ENCODE data around the gene KCMF1. TPM values are rescaled to one million over a fixed set of nuclear protein-coding genes. Genes with fewer than 3 reads are reported as not detected.

The KCMF1 gene
- total and polyA plus RNA-seq, 9 of the 15 experiments (the other 6 are each of a cell fraction or from before 2014, with no cell fraction given): 6.8 to 88.2 (median 46.5) TPM

DNA sequence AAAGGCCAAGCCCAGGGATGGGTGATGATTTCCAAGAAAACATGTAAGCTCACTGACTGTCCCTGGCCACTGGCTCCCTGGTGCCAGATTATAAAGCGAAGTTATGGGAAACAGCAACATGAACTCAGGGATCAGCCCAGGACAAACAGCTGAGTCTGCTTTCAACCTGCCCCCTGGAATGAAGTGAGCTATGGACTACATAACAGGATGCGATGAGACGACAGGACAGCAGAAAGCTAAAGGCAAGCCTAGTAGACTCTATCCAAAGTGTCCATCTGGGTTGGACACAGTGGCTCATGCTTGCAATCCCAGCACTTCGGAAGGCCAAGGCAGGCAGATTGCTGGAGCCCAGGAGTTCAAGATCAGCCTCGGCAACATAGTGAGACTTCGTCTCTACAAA, 16.6 kb upstream of the KCMF1 start:
- ChIA-PET POLR2A (interaction anchor here (0.5 to 1.7 kb wide), 3 partner anchors 13 to 318 kb away, joined by 3 to 4 read pairs (median 3); no protein-coding TSS in a partner anchor), CTCF (ENCODE audit: low intra/inter-chr PET ratio) (no interaction called here)
- no peak overlapping the region for H3K27ac ChIP-seq (ENCODE audit: extremely low read depth, low read depth, low read length)
- no peak for TF ChIP-seq GTF2A2 (tag; IDR thresholded peaks at IDR 0.05)
- no peak for TF ChIP-seq DACH1 (IDR thresholded peaks at IDR 0.05; ENCODE audit: partially characterized antibody)
- no peak for TF ChIP-seq PTRF (tag; IDR thresholded peaks at IDR 0.05)
- TF ChIP-seq, protein P1, sequence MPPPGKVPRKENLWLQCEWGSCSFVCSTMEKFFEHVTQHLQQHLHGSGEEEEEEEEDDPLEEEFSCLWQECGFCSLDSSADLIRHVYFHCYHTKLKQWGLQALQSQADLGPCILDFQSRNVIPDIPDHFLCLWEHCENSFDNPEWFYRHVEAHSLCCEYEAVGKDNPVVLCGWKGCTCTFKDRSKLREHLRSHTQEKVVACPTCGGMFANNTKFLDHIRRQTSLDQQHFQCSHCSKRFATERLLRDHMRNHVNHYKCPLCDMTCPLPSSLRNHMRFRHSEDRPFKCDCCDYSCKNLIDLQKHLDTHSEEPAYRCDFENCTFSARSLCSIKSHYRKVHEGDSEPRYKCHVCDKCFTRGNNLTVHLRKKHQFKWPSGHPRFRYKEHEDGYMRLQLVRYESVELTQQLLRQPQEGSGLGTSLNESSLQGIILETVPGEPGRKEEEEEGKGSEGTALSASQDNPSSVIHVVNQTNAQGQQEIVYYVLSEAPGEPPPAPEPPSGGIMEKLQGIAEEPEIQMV (tag; conservative IDR thresholded peaks at IDR 0.05; ENCODE audit: low read depth): no peak
- TF ChIP-seq CUX1 (CRISPR knock-in tag; IDR thresholded peaks at IDR 0.05): no peak
- no peak for TF ChIP-seq HMGN3 (IDR thresholded peaks at IDR 0.05; ENCODE audit: borderline replicate concordance, extremely low read depth, insufficient read length, low read depth, low read length)
- TF ChIP-seq, protein P2, sequence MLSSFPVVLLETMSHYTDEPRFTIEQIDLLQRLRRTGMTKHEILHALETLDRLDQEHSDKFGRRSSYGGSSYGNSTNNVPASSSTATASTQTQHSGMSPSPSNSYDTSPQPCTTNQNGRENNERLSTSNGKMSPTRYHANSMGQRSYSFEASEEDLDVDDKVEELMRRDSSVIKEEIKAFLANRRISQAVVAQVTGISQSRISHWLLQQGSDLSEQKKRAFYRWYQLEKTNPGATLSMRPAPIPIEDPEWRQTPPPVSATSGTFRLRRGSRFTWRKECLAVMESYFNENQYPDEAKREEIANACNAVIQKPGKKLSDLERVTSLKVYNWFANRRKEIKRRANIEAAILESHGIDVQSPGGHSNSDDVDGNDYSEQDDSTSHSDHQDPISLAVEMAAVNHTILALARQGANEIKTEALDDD (IDR thresholded peaks at IDR 0.05): no peak
- TF ChIP-seq ZBTB33 (CRISPR knock-in tag; IDR thresholded peaks at IDR 0.05): no peak
- TF ChIP-seq ZNF449 (CRISPR knock-in tag; IDR thresholded peaks at IDR 0.05): no peak
- no peak for TF ChIP-seq MTA1 (IDR thresholded peaks at IDR 0.05; ENCODE audit: borderline replicate concordance)
- no peak for TF ChIP-seq ASH1L (IDR thresholded peaks at IDR 0.05; ENCODE audit: borderline replicate concordance, low read depth, partially characterized antibody)

More for the DNA sequence above, 16.6 kb upstream of the KCMF1 start:
- no peaks in the 10 kb centered on the region for H3K9me3 ChIP-seq (replicated peaks; ENCODE audit: control insufficient read depth, insufficient read depth, low read depth, low read length)
- no peaks in the 10 kb centered on the region for H4K20me1 ChIP-seq (replicated peaks; ENCODE audit: control insufficient read depth, insufficient read depth, low read length)
- intact Hi-C loops (cut with micrococcal nuclease): no loop called here
- no peak for FAIRE-seq
- no peaks in the 10 kb centered on the region for H3K4me1 ChIP-seq (replicated peaks in 1 of 2; ENCODE audit: control insufficient read depth in 2 of 2, insufficient read depth in 2 of 2, low read length in 2 of 2)
- 52% methylated on average over 6 of the region's 6 CpGs for WGBS (ENCODE audit: insufficient coverage, low coverage, missing lambda C conversion rate)
- H3K4me3 ChIP-seq: no peak overlapping the region
- in situ Hi-C loops (cut with MboI): no loop called here
- no peak overlapping the region for H3K9ac ChIP-seq (ENCODE audit: insufficient read depth in 1 of 2, low read depth in 2 of 2, low read length in 2 of 2)
- no peak; the same call in 2 of the 3 replicates for ATAC-seq
- H3K27me3 ChIP-seq (ENCODE audit: control insufficient read depth in 2 of 2, insufficient read depth in 2 of 2, low read length in 2 of 2): no peaks in the 10 kb centered on the region
- H3K4me2 ChIP-seq (ENCODE audit: insufficient read depth, low read length): no peak overlapping the region
- no peaks in the 10 kb centered on the region for H3K9me1 ChIP-seq (ENCODE audit: control insufficient read depth, insufficient read depth, low read length)
- no peaks in the 10 kb centered on the region for H3K36me3 ChIP-seq (ENCODE audit: control insufficient read depth, insufficient read depth, low read length)
- no peaks in the 10 kb centered on the region for H3K79me2 ChIP-seq (ENCODE audit: control insufficient read depth, insufficient read depth, low read length)
- DNase-seq (ENCODE audit: extremely low read depth in 1 of 4, low spot score in 3 of 4): no peak
- no TSS peak for BruUV-seq (replicated peaks)
- no peak overlapping the region for H2AFZ ChIP-seq (ENCODE audit: low read depth, low read length)

Data from K562 (cell line).